ENCODE measurements around the gene ST6GALNAC2. TPM values are rescaled to one million over a fixed set of nuclear protein-coding genes. Genes with fewer than 3 reads are reported as not detected.
"Not testable (repeated sequence)": the region's sequence is repeated elsewhere in the genome, so short reads cannot be mapped to it uniquely, and the experiment has no call there.

Gene ST6GALNAC2
- total RNA-seq, 1 donor from 2014 or later, result not detected

DNA sequence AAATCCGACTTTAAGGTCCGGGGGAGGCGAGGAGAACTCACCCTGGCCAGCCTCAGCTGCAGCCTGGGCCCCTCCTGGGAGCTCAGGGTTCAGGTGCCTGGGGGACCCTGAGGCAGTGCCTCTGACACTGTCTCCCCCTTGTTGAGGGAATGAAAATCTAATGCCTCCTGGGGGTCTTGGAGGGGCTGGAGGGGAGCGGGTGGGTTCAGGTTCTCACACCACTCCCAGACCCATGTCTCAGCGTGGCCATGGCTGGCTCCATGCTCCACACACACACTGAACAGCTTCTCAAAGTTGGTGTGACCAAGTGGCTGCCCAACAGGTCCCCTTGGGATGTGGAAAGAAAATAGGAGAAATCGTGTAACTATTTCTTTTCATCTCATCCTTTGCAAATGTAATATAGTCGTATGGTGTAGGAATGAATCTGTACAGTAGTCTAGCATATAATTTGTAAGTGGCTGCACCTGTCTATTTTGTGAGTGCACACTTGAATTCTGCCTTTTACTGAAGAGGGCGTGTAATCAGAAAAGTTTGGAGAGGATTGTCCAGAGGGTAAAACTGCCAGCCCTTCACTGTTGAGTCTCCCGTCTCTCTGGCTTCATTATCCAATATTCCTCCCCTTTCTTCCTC lies 46.6 kb downstream of the ST6GALNAC2 start:
- DNase-seq, result no peak

DNA sequence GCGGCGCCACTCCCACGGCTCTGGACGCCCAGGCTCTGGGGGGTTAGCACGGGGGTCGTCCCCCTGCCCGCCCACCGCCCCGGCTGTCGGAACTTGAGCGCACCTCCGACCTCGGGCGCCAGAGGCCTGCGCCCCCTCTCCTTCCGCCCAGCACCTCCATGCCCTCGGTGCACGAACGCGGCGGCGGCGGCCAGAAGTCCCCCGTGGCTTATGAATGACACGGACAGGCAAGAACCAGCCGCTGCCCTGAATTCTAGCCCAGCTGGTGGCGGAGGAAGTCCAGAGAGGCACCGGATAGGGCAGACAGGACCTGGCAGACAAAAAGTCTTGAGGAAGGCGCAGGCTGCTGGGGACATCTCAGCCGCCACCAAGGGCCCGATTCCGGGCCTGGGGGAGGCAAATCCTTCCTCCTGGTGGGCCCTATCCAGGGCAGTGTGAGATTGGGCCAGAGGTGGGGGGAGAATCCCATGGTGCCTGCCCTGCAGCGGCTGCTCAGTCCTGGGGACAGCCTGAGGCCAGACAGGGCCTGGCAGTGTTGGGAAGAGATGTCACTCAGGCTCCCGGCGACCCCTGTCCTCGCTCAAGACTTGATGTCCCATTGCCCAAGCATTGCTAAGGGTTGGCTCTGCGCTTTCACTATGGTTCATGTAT lies 47.3 kb downstream of the ST6GALNAC2 start:
- no peak for DNase-seq

DNA sequence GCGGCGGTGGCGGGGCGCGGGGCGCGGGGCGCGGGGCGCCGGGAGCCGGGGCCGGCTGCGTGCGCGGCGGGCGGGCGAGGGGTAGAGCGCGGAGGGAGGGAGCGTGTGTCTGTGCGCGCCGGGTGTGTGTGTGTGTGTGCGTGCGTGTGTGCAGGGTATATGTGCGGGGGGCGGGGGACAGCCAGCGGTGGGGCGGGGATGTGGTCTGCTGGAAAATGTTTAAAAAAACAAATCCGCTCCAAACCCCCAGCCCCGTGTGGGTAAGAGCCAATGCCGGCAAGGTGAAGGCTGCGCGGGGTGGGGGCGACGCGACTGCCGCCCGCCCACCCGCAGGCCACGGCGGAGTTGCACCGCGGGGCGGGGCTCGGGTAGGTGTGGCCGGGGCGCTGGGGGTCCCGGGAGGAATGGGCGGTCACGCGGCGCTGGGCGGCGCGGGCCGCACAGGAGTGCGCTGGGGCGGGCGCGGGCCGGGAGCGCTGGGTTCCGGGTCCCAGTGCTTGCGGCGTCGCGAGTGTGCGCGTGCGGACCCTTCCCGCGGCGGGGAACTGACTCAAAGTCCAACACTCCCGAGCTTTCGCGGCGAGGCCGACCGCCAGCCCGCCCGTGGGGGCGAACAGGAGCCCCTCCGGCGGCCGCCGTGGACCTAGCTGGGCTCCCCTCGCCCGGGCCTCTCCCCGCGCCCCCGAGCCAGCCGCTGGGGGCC lies 47.9 kb downstream of the ST6GALNAC2 start, which contains the start of gene CYGB:
CYGB (minus strand) TSS at position 132 of the 703 bp plus-strand sequence. CDS start 167 bp downstream, outside the sequence.
- DNase-seq, result no peak

DNA sequence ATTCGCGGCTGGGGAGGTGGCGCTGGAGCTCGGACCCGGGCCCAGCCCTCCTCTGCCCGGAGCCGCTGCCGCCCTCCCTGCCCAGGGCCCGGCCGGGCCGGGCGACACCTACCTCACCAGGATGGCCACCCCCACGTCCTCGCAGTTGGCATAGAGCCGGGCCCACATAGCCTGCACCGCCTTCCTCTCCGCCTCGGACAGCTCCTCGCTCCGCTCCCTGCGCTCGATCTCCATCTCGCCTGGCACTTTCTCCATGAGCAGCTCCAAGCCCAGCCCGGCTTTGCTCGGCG lies 48.4 kb downstream of the ST6GALNAC2 start:
- DNase-seq, result no peak

DNA sequence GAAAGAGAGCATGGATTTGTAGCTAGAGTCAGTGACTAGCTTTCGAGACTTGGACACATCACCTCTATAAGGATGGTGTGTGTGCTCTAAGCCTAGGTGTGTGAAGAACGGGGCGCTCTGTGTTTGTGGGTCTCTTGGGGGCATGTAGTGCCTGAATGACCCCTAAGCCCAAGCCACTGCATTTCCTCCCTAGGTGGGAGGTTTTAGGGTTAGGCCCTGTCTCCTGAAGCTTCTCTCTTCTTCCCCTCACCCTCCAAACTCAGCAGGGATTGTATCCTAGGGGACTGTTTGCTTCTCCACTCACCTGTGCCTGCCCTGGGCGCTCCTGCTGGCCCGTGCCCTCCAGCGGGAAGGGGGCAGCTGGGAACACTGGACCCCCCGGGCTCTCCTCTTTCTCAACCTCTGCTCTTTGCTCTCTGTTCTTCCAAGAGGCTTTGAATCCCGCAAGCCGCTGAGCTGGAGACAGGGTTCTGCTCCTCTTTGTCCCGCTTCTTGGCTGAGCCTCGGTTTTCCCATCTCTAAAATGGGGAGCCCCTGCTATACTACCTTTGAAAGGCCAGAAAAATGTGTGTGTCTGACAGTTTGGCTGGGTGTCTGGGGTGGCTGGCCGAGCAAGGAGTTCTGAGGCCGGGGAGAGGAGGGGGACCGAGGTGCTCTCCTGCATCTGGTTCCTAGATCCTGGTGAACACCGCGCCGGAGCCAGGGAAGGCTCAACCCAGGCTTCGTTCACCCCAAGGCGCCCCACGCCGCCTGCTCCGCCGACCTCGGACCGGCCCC lies 49.0 kb downstream of the ST6GALNAC2 start:
- DNase-seq, result no peak

DNA sequence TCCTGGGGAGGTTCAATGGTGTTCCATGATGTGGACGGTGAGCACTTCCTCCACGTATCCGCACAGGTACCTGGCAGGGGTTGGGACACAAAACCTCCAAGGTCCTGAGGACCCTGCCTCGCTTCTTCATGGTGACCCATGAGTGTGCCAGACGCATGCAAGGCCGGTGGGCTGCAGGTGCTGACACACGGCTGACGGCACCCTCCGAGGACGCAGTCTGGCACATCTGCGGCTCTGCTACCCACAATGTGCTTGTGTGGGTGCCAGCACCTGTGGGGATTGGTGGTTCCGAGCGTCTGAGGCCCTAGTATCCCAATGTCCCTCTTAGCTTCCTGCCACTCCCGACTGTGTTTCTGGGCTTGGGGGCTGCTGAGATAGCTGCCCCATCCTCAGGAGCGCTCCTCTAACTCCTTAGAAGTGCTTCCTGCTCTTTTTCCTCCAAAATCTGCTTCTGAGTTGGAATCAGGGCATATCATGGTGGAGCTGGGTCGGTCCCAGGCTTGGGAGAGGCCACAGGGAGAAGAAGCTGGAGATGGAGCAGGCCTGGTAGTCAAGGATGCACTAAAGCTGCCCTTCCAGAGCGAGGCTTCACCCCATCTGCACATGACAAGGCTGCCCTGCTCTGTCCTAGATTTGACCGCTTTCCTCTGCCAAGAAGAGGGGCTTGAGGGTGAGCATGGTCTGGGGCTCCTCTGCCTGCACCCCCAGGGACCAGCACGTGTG lies 49.7 kb downstream of the ST6GALNAC2 start:
- no peak for DNase-seq

DNA sequence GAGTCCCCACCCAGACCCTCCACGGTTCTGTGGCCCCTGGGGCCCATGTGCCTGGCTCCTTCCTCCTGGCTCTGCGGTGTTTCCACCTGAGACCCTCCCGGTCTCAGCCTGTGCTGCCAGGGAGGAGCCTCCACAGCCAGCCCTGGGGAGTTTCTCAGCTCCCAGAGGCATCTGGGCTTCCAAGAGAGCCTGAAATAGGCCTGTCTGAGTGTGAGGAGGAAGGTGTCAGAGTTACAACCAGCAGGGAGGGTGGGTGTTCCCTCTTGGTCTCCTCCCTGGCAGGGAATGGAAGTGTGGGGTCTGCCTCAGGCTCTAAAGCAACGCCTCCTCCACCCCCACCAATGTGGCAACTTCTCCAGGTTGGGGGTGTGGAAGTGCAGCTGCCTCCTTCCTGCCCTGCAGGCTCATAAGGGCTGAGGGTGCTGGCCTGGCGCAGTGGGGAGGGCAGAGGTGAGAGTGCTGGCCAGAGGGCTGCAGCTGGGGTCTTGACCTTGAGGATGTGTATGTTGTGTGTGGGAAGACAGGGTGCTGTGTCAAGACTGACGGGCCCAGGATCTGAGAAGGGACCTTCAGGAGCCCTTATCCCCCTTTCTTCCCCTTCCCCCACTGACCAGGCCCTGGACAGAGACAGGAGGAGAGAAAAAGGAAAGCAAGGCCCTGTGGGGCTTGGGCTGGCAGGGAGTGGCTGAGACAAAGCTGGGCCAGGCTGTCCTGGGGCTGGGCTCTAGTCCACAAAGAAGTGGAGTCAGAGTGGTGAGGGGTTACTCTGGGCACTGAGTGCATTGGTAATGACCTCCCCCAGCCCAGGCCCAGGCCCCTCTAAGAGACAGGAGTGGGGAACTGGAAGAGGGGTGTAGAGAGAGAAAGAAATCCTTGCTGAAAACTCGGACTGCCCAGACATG lies 50.6 kb downstream of the ST6GALNAC2 start:
- no peak for DNase-seq

DNA sequence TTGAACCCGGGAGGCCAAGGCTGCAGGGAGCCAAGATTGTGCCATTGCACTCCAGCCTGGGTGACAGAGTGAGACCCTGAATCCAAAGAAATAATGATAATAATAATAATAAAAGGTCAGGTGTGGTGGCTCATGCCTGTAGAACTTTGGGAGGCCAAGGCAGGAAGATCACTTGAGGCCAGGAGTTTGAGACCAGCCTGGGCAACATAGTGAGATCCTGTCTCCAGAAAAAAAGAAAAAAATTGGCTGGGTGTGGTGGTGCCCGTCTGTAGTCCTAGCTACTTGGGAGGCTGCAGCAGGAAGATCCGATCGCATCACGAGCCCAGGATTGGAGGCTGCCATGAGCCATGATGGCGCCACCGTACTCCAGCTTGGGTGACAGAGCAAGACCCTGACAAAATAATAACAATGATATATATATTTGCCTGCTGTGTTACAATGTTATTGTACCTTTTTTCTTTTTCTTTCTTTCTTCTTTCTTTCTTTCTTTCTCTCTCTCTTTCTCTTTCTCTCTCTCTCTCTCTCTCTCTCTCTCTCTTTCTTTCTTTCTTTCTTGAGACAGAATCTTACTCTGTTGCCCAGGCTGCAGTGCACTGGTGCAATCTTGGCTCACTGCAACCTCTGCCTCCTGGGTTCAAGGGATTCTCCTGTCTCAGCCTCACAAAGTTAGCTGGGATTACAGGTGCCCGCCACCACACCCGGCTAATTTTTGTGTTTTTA lies 51.9 kb downstream of the ST6GALNAC2 start:
- DNase-seq, result not testable (repeated sequence)

DNA sequence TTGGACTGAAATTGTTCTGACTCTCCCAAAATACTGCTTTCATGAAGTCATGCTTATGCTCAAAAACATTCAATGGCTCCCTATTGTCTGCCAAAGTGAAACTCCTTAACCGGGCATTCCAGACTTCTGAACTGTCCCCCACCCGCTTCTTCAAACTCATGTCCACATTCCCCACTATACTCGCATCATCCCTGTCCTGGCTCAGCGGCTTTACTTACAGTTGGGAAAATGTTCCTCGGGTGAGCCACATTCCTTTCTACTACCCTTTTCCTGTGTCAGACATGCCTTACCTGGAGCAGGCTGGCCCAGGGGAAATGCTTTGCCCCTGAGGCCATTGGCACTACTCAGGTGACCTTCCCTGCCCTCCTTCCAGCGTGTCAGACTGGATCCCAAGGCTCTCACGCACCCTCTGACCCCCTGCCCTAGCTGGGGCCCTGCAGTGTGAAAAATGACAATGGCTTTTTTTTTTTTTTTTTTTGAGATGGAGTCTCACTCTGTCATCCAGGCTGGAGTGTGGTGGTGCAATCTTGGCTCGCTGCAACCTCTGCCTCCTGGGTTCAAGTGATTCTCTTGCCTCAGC lies 53.5 kb downstream of the ST6GALNAC2 start:
- DNase-seq, result no peak

DNA sequence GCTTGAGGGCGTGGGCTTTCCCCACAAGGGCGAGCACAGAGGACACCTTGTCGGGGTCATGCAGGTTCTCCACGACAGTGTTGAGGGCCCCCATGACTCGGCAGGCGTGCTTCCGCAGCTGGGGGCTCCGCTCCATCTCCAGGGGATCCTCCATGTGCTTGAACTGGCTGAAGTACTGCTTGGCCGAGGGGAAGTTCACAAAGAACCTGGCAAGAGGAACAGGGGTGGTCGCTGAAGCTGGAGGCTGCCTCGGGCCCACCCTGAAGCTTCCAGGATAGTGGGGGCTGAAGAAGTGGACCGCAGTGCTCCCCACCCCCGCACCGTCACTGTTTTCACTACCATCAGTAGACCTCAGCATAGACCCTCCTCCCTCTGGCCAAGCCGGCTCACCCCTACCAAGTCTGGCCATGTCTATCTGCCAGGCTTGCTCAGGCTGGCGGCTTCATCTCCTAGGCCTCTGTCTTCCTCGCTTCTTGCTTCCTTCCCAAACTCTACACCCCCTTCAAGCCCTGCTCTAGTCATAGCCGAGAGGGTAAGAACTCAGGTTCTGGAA lies 54.1 kb downstream of the ST6GALNAC2 start:
- no peak for DNase-seq

DNA sequence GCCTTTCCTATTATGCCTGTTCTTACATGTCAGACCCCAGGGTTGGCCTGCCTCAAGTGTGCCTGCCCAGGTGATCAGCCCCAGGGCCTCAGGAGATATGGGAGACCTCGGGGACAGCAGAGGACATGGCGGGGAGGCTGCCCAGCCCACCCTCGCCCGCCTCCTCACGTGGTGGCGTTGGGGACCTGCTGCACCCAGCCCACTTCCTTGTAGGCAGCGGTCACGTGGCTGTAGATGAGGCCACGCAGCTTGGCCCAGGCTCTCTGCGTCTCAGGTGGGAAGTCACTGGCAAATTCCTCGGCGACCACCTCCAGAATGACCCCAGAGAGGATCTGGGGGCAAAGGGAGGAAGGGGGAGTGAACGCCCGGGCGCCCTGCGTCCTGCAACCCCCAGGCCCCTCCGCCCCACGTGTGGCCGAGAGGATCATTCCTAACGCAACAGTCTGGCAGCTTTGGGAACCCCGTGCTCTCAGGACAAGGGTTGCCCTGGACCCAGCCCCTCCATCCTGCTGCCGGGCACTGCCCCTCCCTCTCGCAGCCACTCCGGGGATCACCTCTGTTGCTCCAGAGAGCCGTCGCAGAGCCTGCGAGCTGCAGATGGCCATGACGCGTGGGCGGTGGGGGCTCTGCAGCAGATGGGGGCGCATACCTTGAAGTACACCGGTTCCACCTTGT lies 54.7 kb downstream of the ST6GALNAC2 start:
- DNase-seq, result no peak

DNA sequence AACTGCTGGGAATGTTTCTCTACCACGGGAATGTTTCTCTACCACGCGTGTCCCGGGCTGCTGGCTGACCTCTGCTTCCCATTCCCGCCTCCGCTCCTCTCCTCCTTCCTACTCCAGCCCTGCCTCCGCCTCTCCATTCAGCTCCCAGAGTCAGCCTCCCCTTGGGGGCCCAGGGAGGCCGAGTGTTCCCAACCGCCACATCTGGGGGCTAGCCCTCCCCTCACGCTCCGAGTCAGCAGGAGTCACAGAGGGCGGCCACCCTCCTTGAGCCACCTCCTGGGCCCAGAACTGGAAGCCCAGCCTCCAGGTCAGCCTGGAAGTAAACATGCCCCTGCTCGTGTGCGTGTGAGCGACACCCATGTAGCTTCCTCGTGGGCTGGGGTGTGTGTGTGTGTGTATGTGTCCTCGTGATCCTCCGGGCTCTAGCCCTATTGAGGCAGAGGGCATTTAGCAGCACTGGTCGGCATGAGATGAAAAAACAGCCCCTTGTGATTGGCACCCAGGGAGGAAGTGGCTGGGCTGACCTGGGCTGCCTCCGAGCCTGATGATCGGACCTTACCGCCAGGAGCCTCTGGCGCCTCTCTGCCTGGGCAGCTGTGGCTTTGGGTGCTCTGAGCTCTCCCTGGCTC lies 55.5 kb downstream of the ST6GALNAC2 start:
- DNase-seq, result no peak

DNA sequence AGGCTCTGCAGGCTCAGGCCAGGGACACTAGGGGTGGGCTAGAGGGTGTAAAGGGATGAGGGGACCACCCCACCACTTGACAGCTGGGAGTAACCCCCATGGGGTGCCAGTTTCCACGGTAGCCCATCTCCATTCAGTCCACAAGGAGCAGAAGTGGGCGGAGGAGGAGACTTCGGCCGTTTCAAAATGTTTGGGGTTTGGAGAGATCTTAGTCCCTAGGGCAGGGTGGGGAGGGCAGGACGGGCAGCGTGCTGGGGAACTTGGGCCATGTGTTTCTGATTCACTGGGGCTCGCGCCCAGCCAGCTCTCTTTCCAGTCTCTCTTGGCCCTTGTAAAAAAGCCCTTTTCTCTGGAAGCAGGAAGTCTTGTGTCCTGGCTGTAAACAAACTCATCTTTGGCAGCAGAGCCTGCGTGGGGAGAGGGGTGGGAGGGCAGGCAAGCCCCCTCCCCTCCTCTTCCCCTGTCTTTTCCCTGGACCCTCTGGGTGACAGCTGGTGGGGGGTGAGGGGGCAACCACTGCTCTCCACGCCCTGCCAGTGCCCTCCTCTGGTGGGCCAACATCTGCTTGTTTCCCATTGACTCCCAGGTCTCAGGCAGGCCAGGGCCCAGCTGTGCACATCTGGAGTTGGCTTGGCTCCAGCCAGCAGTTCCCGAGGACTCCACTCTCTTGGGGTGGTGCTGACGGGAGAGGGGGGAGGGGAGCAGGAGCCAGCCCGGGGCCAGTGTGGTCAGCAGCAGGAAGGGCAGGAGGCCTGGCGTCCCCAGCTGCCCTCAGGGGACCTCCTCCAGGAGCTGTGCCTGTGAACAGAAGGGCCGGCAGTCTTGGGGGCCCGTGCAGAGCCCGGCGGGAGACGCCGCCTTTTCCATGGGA lies 56.2 kb downstream of the ST6GALNAC2 start:
- DNase-seq, result no peak

DNA sequence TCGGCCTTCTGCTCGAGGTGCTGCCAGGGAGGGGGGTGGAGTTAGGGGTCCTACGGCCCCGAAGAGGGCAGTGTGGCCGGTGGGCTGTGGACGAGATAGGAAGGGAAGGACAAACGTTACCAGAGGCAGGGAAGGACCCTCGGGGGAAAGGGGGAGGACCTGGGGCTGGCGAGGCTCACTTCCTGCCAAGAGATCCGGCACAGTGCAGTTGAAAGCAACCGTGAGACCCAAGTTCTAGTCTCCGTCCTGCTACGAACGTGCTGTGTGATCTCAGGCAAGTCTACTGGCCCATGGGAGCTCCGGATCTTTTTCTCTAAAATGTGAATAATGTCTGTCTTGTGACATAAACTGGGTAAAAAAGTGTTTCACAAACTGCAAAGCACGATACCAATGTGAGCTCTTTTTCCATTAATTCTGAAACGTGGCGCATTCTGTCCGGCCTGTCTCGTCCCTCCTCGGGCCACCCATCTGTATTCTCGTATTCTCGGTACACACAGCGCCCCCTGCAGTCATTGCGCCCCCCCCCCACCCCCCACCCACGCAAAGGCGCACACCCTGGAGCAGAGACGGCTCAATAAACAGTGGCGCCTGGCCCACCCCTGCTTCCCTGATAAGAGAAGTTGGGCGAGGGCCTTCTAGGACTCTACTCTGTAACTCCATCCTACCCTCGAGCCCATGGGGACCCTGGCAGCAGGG lies 57.0 kb downstream of the ST6GALNAC2 start:
- no peak for DNase-seq

DNA sequence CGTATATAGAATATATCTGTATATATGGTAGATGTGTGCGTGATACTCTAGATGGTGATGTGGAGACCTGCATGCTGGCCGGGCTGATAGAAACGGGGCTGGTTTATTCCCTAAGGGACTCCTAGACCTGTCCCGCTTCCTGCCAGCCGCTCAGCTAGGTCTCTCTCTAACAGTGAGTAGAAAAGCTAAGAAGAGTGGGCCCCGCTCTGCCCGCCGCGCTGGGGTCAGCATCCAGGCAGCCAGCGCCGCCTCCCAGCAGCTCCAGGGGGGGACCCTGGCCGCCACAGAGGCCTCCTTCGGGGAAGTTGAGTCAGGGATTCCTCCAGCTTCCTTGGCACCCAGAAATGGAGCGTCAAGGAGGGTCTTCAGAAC lies 57.5 kb downstream of the ST6GALNAC2 start:
- DNase-seq, result no peak

DNA sequence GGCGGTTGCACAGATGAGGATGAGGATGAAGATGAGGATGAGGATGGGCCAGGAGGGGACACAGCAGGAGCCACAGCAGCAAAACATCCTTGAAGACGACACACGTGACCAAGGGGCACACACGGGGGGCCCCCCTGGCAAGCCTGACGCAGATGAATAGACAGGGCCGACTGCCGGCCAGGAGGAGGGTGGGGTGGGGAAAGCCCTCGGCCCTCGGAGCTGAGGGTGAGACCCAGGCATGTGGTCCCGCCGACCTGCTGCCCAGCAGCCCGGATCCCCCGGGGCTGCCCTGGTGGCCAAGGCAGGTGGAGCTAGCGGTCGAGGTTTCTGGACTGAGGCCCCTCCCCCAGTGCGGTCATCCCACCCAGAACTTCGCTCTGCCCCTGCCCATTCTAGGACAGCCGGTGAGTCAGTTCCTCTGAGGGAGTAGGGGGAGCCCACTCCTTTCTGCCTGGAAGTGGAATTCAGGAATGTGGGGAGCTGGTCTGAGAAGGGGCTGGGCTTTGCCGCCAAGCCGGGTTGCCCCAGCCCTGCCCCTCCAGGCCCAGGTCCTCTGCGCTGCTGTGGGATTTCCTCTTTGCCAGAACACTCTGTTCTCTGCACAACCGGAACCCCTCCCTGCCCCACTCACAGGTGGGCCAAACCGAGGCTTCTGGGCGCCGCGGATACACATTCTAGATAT lies 58.1 kb downstream of the ST6GALNAC2 start:
- no peak for DNase-seq

Data from occipital lobe (tissue), 2 donors.